Muscle of leg (tissue), 16 donors: ENCODE data around the gene CCDC154. TPM values are rescaled to one million over a fixed set of nuclear protein-coding genes. Genes with fewer than 3 reads are reported as not detected.

Experiments used
- DNase-seq: peaks from one replicate; pipeline ENCODE4 v3.0.0; 2013
- H3K27ac ChIP-seq: one replicate; pipeline ENCODE4 v1.5.1; 2013; ENCODE audit warnings: mild to moderate bottlenecking, low read length, control low read depth
- H3K27me3 ChIP-seq: one replicate; pipeline ENCODE4 v1.6.1; 2013; ENCODE audit warnings: low read length; ENCODE audit not compliant: control insufficient read depth, insufficient read depth
- H3K36me3 ChIP-seq: one replicate; pipeline ENCODE4 v1.6.1; 2013; ENCODE audit warnings: low read length; ENCODE audit not compliant: control insufficient read depth, insufficient read depth
- H3K4me1 ChIP-seq: one replicate; pipeline ENCODE4 v1.6.1; 2013; ENCODE audit warnings: low read length; ENCODE audit not compliant: control insufficient read depth, insufficient read depth
- H3K4me3 ChIP-seq: one replicate; pipeline ENCODE4 v1.5.1; 2013; ENCODE audit warnings: low read length, control low read depth
- H3K9me3 ChIP-seq: replicated peaks from 2 replicates; pipeline ENCODE4 v1.6.1; 2013; ENCODE audit warnings: low read depth, low read length; ENCODE audit not compliant: control insufficient read depth
- WGBS: methylation state at CpG from one replicate; pipeline ENCODE4 v1.1.5; 2013; ENCODE audit warnings: missing lambda C conversion rate; ENCODE audit not compliant: insufficient coverage; 5-methylcytosine and 5-hydroxymethylcytosine counted together
- long read RNA-seq, 11 donors: transcript quantifications; one replicate each; lab custom pipeline, GENCODE V29; 2026
- polyA plus RNA-seq, 8 donors: library from polyadenylated mRNA; unstranded; fragments of 120-200 nt; gene quantifications; one replicate each; pipeline versions ENCODE4 v1.2.1 to v1.2.3, GENCODE V29; 2013; ENCODE audit warnings: inconsistent platforms in 1 of 8, low replicate concordance in 1 of 8; ENCODE audit not compliant: insufficient read length in 8 of 8, insufficient read depth in 1 of 8
- total RNA-seq: library from RNA; stranded (reverse); fragments of 120-200 nt; gene quantifications from one replicate; pipeline ENCODE4 v1.2.4, GENCODE V29; 2013

CCDC154 gene
- total RNA-seq: 2.1 TPM
- 1 to 10 TPM in 7 of 8 donors, under 1 TPM in 1; 0.86 to 4.0 (median 2.1) TPM for polyA plus RNA-seq
- long read RNA-seq, donor 1: 0 reads
- long read RNA-seq, donor 2: 0 reads
- long read RNA-seq, donor 3: 0 reads
- long read RNA-seq, donor 4: 0 reads
- long read RNA-seq, donor 5: 0 reads
- long read RNA-seq, donor 6: 0 reads
- long read RNA-seq, donor 7: 0 reads
- long read RNA-seq, donor 8: 0 reads
- long read RNA-seq, donor 9: 0 reads
- long read RNA-seq, donor 10: 0 reads
- long read RNA-seq, donor 11: 0 reads

GRCh38 chr16:1443980-1444729 lies at the start of gene CCDC154:
TSS of gene CCDC154 (minus strand) at chr16:1444556. CDS start at chr16:1444322, 234 bp downstream.
- Histone ChIP-seq H3K36me3 (peaks cover 32% of the 10 kb centered on the region), H3K9me3 (no peaks in the 10 kb centered on the region), H3K27me3 (no peaks in the 10 kb centered on the region), H3K27ac (no peak within 1 kb of the TSS), H3K4me1 (peaks cover 9% of the 10 kb centered on the region), H3K4me3 (no peak within 1 kb of the TSS)
- DNase-seq: no peak
- WGBS: 71% methylated on average over 26 of the region's 27 CpGs

- no peak for DNase-seq
- no peaks in the 10 kb centered on the region for H3K9me3 ChIP-seq
- WGBS: under 1% methylated on average over 18 of the region's 30 CpGs
- peak overlapping the region; percentile 21 for H3K27ac ChIP-seq
- H3K4me3 ChIP-seq: peak overlapping the region; percentile 88
- peaks cover 41% of the 10 kb centered on the region for H3K36me3 ChIP-seq
- H3K4me1 ChIP-seq: peaks cover 24% of the 10 kb centered on the region
- no peaks in the 10 kb centered on the region for H3K27me3 ChIP-seq
These were observed 49.4 kb upstream of the CCDC154 start for GRCh38 chr16:1493746-1494094.

GRCh38 chr16:1492923-1493745 lies 48.8 kb upstream of the CCDC154 start, which contains the start of gene TELO2:
TSS of gene TELO2 (plus strand) at chr16:1493360. CDS start at chr16:1494282, 922 bp downstream.
- peak within 1 kb of the TSS; percentile 49 for H3K27ac ChIP-seq
- no peaks in the 10 kb centered on the region for H3K27me3 ChIP-seq
- DNase-seq: peak; percentile 89
- peaks cover 24% of the 10 kb centered on the region for H3K4me1 ChIP-seq
- H3K4me3 ChIP-seq: peak within 1 kb of the TSS; percentile 88
- H3K9me3 ChIP-seq: no peaks in the 10 kb centered on the region
- peaks cover 35% of the 10 kb centered on the region for H3K36me3 ChIP-seq
- under 1% methylated on average over 82 of the region's 89 CpGs for WGBS

- peaks cover 24% of the 10 kb centered on the region for H3K4me1 ChIP-seq
- 83% methylated on average over 20 of the region's 23 CpGs for WGBS
These were observed 47.9 kb upstream of the CCDC154 start for GRCh38 chr16:1492082-1492922.

GRCh38 chr16:1491327-1491726 lies 47.0 kb upstream of the CCDC154 start:
- peaks cover 24% of the 10 kb centered on the region for H3K4me1 ChIP-seq
- H3K27ac ChIP-seq: no peak overlapping the region
- peaks cover 19% of the 10 kb centered on the region for H3K36me3 ChIP-seq
- H3K9me3 ChIP-seq: no peaks in the 10 kb centered on the region
- no peak for DNase-seq
- no peak overlapping the region for H3K4me3 ChIP-seq
- H3K27me3 ChIP-seq: no peaks in the 10 kb centered on the region
- WGBS: 79% methylated on average over 12 of the region's 12 CpGs

More at GRCh38 chr16:1492082-1492922, 47.9 kb upstream of the CCDC154 start:
- peak overlapping the region; percentile 49 for H3K27ac ChIP-seq
- peaks cover 28% of the 10 kb centered on the region for H3K36me3 ChIP-seq
- H3K4me3 ChIP-seq: peak overlapping the region; percentile 31
- H3K27me3 ChIP-seq: no peaks in the 10 kb centered on the region
- DNase-seq: no peak
- H3K9me3 ChIP-seq: no peaks in the 10 kb centered on the region

GRCh38 chr16:1489077-1489476 lies 44.7 kb upstream of the CCDC154 start:
- H3K27ac ChIP-seq: no peak overlapping the region
- H3K4me3 ChIP-seq: no peak overlapping the region
- H3K36me3 ChIP-seq: no peaks in the 10 kb centered on the region
- peaks cover 11% of the 10 kb centered on the region for H3K4me1 ChIP-seq
- 61% methylated on average over 7 of the region's 12 CpGs for whole genome bisulfite sequencing
- peak; percentile 65 for DNase-seq
- no peaks in the 10 kb centered on the region for H3K9me3 ChIP-seq
- no peaks in the 10 kb centered on the region for H3K27me3 ChIP-seq

- Histone ChIP-seq H3K4me3 (no peak within 1 kb of the TSS), H3K4me1 (peaks cover 7% of the 10 kb centered on the region), H3K36me3 (no peaks in the 10 kb centered on the region), H3K27ac (no peak within 1 kb of the TSS), H3K27me3 (peaks cover 2% of the 10 kb centered on the region), H3K9me3 (no peaks in the 10 kb centered on the region)
- 68% methylated on average over 18 of the region's 19 CpGs for WGBS
- no peak for DNase-seq
These were observed 44.3 kb upstream of the CCDC154 start, which contains the start of gene PTX4 for GRCh38 chr16:1488619-1489018. TSS of gene PTX4 (minus strand) at chr16:1488944. CDS start at chr16:1488909, 35 bp downstream.

GRCh38 chr16:1488054-1488601 lies 43.8 kb upstream of the CCDC154 start:
- Histone ChIP-seq H3K27me3 (peaks cover 2% of the 10 kb centered on the region), H3K4me1 (peaks cover 6% of the 10 kb centered on the region), H3K9me3 (no peaks in the 10 kb centered on the region), H3K36me3 (no peaks in the 10 kb centered on the region), H3K27ac (no peak overlapping the region), H3K4me3 (no peak overlapping the region)
- WGBS: 77% methylated on average over 16 of the region's 24 CpGs
- DNase-seq: no peak

- Histone ChIP-seq H3K36me3 (no peaks in the 10 kb centered on the region), H3K4me3 (no peak overlapping the region), H3K4me1 (peaks cover 1% of the 10 kb centered on the region), H3K27me3 (peaks cover 2% of the 10 kb centered on the region), H3K9me3 (no peaks in the 10 kb centered on the region), H3K27ac (no peak overlapping the region)
- DNase-seq: no peak
- WGBS: 89% methylated on average over 36 of the region's 39 CpGs
These were observed 43.2 kb upstream of the CCDC154 start for GRCh38 chr16:1487395-1488053.
